Liver (tissue), 9 donors: Measurements from ENCODE around the gene PLEKHA6. TPM values are rescaled to one million over a fixed set of nuclear protein-coding genes. Genes with fewer than 3 reads are reported as not detected.

Experiments
- DNase-seq: peaks from one replicate; pipeline ENCODE4 v3.0.0-alpha.2; 2017; ENCODE audit warnings: low spot score
- H3K27ac ChIP-seq, 2 donors: one replicate each; pipeline ENCODE4 v1.7.0; 2013; ENCODE audit warnings: inconsistent platforms in 2 of 2, low read length in 2 of 2, control low read depth in 1 of 2, low read depth in 1 of 2, mild to moderate bottlenecking in 1 of 2
- H3K27me3 ChIP-seq, 4 donors: one replicate each; pipeline versions ENCODE4 v1.6.1 to v1.7.0; 2013; ENCODE audit warnings: low read length in 3 of 4, inconsistent platforms in 1 of 4, mild to moderate bottlenecking in 1 of 4, moderate library complexity in 1 of 4; ENCODE audit not compliant: control insufficient read depth in 4 of 4, insufficient read depth in 4 of 4
- H3K36me3 ChIP-seq, 4 donors: one replicate each; pipeline versions ENCODE4 v1.6.1 to v1.7.0; 2013; ENCODE audit warnings: low read length in 3 of 4, mild to moderate bottlenecking in 3 of 4, low read depth in 1 of 4, moderate library complexity in 1 of 4; ENCODE audit not compliant: control insufficient read depth in 4 of 4, insufficient read depth in 3 of 4
- H3K4me1 ChIP-seq, 4 donors: one replicate each; pipeline versions ENCODE4 v1.6.1 to v1.7.0; 2013; ENCODE audit warnings: low read length in 3 of 4, mild to moderate bottlenecking in 3 of 4, moderate library complexity in 1 of 4; ENCODE audit not compliant: control insufficient read depth in 4 of 4, insufficient read depth in 4 of 4
- H3K4me3 ChIP-seq, 3 donors: one replicate each; pipeline versions ENCODE4 v1.6.1 to v1.7.0; 2013; ENCODE audit warnings: low read length in 3 of 3, control low read depth in 1 of 3, low read depth in 1 of 3, mild to moderate bottlenecking in 1 of 3
- H3K9ac ChIP-seq, 2 donors: one replicate each; pipeline ENCODE4 v1.7.0; 2013; ENCODE audit warnings: low read length in 2 of 2, mild to moderate bottlenecking in 2 of 2, moderate library complexity in 2 of 2, control low read depth in 1 of 2, low read depth in 1 of 2
- H3K9me3 ChIP-seq, 4 donors: one replicate each; pipeline versions ENCODE4 v1.6.1 to v1.7.0; 2013; ENCODE audit warnings: low read length in 3 of 4; ENCODE audit not compliant: control insufficient read depth in 4 of 4
- EGR1 ChIP-seq, 2 donors: IDR thresholded peaks; 2 replicates each; pipeline ENCODE4 v1.6.1; 2016 to 2018; ENCODE audit warnings: antibody characterized with exemption in 2 of 2, low read depth in 2 of 2
- FOXA1 ChIP-seq: IDR thresholded peaks from 2 replicates; pipeline ENCODE4 v1.6.1; 2016; ENCODE audit warnings: antibody characterized with exemption
- FOXA2 ChIP-seq: IDR thresholded peaks from 2 replicates; pipeline ENCODE4 v1.6.1; 2016; ENCODE audit warnings: antibody characterized with exemption
- GABPA ChIP-seq, 2 donors: IDR thresholded peaks in 1 of 2; conservative IDR thresholded peaks in 1 of 2; 2 replicates each; pipeline ENCODE4 v1.6.1; 2016; ENCODE audit warnings: antibody characterized with exemption in 2 of 2, mild to moderate bottlenecking in 1 of 2, moderate library complexity in 1 of 2
- HNF4A ChIP-seq, 2 donors: conservative IDR thresholded peaks; 2 replicates each; pipeline ENCODE4 v1.6.1; 2016; ENCODE audit warnings: antibody characterized with exemption in 2 of 2, mild to moderate bottlenecking in 2 of 2
- HNF4G ChIP-seq: IDR thresholded peaks from 2 replicates; pipeline ENCODE4 v1.6.1; 2016; ENCODE audit warnings: antibody characterized with exemption
- JUND ChIP-seq, 2 donors: IDR thresholded peaks; 2 replicates each; pipeline ENCODE4 v1.6.1; 2016; ENCODE audit warnings: antibody characterized with exemption in 2 of 2
- NR2F2 ChIP-seq: IDR thresholded peaks from 2 replicates; pipeline ENCODE4 v1.6.1; 2016; ENCODE audit warnings: antibody characterized with exemption
- RAD21 ChIP-seq, 2 donors: IDR thresholded peaks; 2 replicates each; pipeline ENCODE4 v1.6.1; 2016; ENCODE audit warnings: antibody characterized with exemption in 2 of 2, mild to moderate bottlenecking in 2 of 2
- RXRA ChIP-seq, 2 donors: IDR thresholded peaks; 2 replicates each; pipeline ENCODE4 v1.6.1; 2017 to 2018; ENCODE audit warnings: antibody characterized with exemption in 2 of 2, mild to moderate bottlenecking in 1 of 2
- SP1 ChIP-seq: IDR thresholded peaks from 2 replicates; pipeline ENCODE4 v1.6.1; 2018; ENCODE audit warnings: antibody characterized with exemption, mild to moderate bottlenecking
- TAF1 ChIP-seq: conservative IDR thresholded peaks from 2 replicates; pipeline ENCODE4 v1.6.1; 2016; ENCODE audit warnings: antibody characterized with exemption, mild to moderate bottlenecking
- YY1 ChIP-seq: IDR thresholded peaks from 2 replicates; pipeline ENCODE4 v1.6.1; 2016; ENCODE audit warnings: antibody characterized with exemption, mild to moderate bottlenecking
- WGBS: extraction: QIAGEN DNeasy Blood & Tissue Kit; methylation state at CpG from one replicate; pipeline ENCODE4 v1.1.7; 2013; 5-methylcytosine and 5-hydroxymethylcytosine counted together
- polyA plus RNA-seq, 2 donors: library from polyadenylated mRNA; stranded (reverse) in 1 of 2; unstranded in 1 of 2; fragments of 200-250 nt in 1 of 2; fragments of >200 nt in 1 of 2; fragmentation: Nextera tagmentation in 1 of 2; extraction: Ambion mirVana in 1 of 2; gene quantifications; one replicate each; pipeline versions ENCODE4 v1.2.1 to v1.2.3, GENCODE V29; 2013 to 2015
- total RNA-seq, 2 donors: library from RNA; depleted of rRNA; stranded (reverse); fragments of >200 nt; gene quantifications; one replicate each; pipeline ENCODE4 v1.2.3, GENCODE V29; 2014
- TF ChIP-seq, protein P1 (sequence below): IDR thresholded peaks from 2 replicates; pipeline ENCODE4 v1.6.1; 2016; ENCODE audit warnings: antibody characterized with exemption
- TF ChIP-seq, protein P2 (sequence below): IDR thresholded peaks from 2 replicates; pipeline ENCODE4 v1.6.1; 2016; ENCODE audit warnings: antibody characterized with exemption
- TF ChIP-seq, protein P3 (sequence below): fragments of 150-350 bp; IDR thresholded peaks from 2 replicates; pipeline ENCODE4 v1.5.1; 2017; ENCODE audit warnings: improper control_type of control experiment, low read depth, low read length; ENCODE audit not compliant: missing input control
- TF ChIP-seq, protein P4 (sequence below): IDR thresholded peaks from 2 replicates; pipeline ENCODE4 v1.6.1; 2016; ENCODE audit warnings: antibody characterized with exemption
- donor health status: healthy.
- donor health status: healthy.
- donor health status: healthy.
- donor health status: healthy.
- donor health status: healthy.

Gene PLEKHA6
- total and polyA plus RNA-seq, 4 donors = 5.3 to 12.8 (median 7.6) TPM

DNA sequence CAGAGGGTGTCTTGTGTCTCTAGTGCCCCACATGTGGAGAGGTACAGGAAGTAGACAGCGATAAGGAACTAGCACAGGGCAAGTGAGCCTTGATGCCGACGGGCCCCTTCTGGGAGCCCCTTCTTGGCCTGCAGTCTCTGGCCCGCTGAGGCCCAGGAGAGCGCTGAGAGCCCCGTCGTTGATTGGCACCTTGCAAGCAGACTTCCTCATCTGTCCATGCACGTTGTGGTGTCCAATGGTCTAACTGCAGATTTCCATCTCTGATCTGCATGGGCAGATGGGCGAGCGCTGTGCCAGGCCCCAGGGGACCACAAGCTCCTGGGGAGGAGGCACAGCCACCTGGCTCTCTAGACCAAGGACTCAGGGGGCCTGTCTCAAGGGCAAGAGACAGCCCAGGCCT is 32.4 kb downstream of the PLEKHA6 start:
- no peak for DNase-seq

DNA sequence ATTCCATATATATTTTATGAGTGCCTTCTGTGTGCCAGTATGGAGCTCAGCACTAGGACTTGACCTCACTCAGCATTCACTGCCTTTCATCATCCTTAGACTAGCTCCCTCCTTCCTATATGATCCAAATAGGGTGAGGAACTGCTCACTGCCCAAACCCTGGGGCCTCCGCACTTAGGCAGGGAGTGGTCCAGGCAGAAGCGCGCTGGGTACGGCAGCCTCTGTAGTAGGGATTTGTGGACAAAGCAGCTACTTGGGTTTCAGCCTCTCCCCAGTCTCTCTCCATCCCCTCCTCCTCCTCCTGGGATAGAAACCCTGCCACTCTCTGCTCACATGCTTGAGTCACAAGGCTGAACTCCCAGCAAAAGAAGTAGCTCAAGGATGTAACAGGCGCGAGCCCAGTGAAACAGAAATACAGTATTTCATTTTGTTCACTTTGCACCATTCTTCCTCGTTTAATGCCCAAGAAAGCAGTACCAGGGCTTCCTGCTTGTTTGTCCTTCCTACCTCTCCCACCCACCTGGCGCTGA is 32.9 kb downstream of the PLEKHA6 start:
- Histone ChIP-seq H3K27me3 (no peaks in the 10 kb centered on the region), H3K9me3 (no peaks in the 10 kb centered on the region), H3K36me3 (no peaks in the 10 kb centered on the region), H3K4me3 (no peak overlapping the region), H3K4me1 (no peaks in the 10 kb centered on the region), H3K27ac (no peak overlapping the region), H3K9ac (no peak overlapping the region)
- TF ChIP-seq, protein P1, sequence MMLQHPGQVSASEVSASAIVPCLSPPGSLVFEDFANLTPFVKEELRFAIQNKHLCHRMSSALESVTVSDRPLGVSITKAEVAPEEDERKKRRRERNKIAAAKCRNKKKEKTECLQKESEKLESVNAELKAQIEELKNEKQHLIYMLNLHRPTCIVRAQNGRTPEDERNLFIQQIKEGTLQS = no peak
- TF ChIP-seq RXRA (IDR thresholded peaks at IDR 0.05) (no peak), YY1 (no peak), NR2F2 (no peak)
- TF ChIP-seq, protein P2, sequence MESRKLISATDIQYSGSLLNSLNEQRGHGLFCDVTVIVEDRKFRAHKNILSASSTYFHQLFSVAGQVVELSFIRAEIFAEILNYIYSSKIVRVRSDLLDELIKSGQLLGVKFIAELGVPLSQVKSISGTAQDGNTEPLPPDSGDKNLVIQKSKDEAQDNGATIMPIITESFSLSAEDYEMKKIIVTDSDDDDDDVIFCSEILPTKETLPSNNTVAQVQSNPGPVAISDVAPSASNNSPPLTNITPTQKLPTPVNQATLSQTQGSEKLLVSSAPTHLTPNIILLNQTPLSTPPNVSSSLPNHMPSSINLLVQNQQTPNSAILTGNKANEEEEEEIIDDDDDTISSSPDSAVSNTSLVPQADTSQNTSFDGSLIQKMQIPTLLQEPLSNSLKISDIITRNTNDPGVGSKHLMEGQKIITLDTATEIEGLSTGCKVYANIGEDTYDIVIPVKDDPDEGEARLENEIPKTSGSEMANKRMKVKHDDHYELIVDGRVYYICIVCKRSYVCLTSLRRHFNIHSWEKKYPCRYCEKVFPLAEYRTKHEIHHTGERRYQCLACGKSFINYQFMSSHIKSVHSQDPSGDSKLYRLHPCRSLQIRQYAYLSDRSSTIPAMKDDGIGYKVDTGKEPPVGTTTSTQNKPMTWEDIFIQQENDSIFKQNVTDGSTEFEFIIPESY = no peak
- 93% methylated on average over 8 of the region's 8 CpGs for WGBS
- DNase-seq = no peak

More for the DNA sequence above, 32.4 kb downstream of the PLEKHA6 start:
- H3K9me3 ChIP-seq = no peaks in the 10 kb centered on the region
- 79% methylated on average over 10 of the region's 10 CpGs for WGBS
- H3K4me1 ChIP-seq = no peaks in the 10 kb centered on the region
- no peak overlapping the region for H3K9ac ChIP-seq
- TF ChIP-seq TAF1 = no peak
- TF ChIP-seq, protein P3, sequence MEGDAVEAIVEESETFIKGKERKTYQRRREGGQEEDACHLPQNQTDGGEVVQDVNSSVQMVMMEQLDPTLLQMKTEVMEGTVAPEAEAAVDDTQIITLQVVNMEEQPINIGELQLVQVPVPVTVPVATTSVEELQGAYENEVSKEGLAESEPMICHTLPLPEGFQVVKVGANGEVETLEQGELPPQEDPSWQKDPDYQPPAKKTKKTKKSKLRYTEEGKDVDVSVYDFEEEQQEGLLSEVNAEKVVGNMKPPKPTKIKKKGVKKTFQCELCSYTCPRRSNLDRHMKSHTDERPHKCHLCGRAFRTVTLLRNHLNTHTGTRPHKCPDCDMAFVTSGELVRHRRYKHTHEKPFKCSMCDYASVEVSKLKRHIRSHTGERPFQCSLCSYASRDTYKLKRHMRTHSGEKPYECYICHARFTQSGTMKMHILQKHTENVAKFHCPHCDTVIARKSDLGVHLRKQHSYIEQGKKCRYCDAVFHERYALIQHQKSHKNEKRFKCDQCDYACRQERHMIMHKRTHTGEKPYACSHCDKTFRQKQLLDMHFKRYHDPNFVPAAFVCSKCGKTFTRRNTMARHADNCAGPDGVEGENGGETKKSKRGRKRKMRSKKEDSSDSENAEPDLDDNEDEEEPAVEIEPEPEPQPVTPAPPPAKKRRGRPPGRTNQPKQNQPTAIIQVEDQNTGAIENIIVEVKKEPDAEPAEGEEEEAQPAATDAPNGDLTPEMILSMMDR = no peak
- no peak for TF ChIP-seq JUND (IDR thresholded peaks at IDR 0.05)
- H3K27me3 ChIP-seq = no peaks in the 10 kb centered on the region
- no peaks in the 10 kb centered on the region for H3K36me3 ChIP-seq
- H3K27ac ChIP-seq = no peak overlapping the region
- H3K4me3 ChIP-seq = no peak overlapping the region

DNA sequence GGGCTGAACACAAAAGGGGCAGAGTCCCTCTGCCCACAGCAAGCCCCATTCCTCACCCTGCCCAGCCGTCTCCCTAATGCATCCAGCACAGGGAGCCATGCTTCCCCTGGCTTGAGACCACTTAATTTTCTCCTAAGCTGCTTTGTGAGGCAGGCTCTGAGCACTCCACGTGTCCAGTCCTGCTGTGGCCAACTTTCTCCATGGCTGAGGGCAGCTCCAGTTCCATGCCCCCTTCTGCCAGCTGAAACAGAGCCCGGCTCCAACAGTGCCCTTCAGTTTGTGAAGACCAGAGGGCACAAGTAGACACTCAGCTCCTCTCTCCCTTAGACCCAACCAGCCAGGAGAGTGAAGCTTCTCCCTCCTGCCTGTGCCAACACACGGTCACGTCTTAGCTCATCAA is 33.8 kb downstream of the PLEKHA6 start:
- Histone ChIP-seq H3K4me3 (no peak overlapping the region), H3K9ac (no peak overlapping the region), H3K36me3 (no peaks in the 10 kb centered on the region), H3K9me3 (no peaks in the 10 kb centered on the region), H3K27me3 (no peaks in the 10 kb centered on the region), H3K27ac (no peak overlapping the region), H3K4me1 (no peaks in the 10 kb centered on the region)
- no peak for DNase-seq
- 96% methylated on average over 5 of the region's 5 CpGs for WGBS
- TF ChIP-seq NR2F2 (no peak), RAD21 (IDR thresholded peaks at IDR 0.05) (no peak), HNF4G (no peak), YY1 (no peak), FOXA1 (no peak), SP1 (no peak), RXRA (IDR thresholded peaks at IDR 0.05) (no peak), EGR1 (IDR thresholded peaks at IDR 0.05; ENCODE audit: low read depth in 2 of 2) (no peak), JUND (IDR thresholded peaks at IDR 0.05) (no peak), GABPA (IDR thresholded peaks at IDR 0.05 in 1 of 2, conservative IDR thresholded peaks at IDR 0.05 in 1 of 2) (no peak), TAF1 (no peak), FOXA2 (no peak), HNF4A (conservative IDR thresholded peaks at IDR 0.05) (no peak)
- TF ChIP-seq, protein P1 = no peak
- TF ChIP-seq, protein P2 = no peak
- TF ChIP-seq, protein P4, sequence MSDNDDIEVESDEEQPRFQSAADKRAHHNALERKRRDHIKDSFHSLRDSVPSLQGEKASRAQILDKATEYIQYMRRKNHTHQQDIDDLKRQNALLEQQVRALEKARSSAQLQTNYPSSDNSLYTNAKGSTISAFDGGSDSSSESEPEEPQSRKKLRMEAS = no peak
- TF ChIP-seq, protein P3 = no peak
